Measurements from ENCODE around the gene YWHAH. TPM values are rescaled to one million over a fixed set of nuclear protein-coding genes. Genes with fewer than 3 reads are reported as not detected.

The YWHAH gene
- total and polyA plus RNA-seq, 2 of the 8 experiments (the other 6 are each of a cell fraction or from before 2014, with no cell fraction given) = 146 to 247 TPM

DNA sequence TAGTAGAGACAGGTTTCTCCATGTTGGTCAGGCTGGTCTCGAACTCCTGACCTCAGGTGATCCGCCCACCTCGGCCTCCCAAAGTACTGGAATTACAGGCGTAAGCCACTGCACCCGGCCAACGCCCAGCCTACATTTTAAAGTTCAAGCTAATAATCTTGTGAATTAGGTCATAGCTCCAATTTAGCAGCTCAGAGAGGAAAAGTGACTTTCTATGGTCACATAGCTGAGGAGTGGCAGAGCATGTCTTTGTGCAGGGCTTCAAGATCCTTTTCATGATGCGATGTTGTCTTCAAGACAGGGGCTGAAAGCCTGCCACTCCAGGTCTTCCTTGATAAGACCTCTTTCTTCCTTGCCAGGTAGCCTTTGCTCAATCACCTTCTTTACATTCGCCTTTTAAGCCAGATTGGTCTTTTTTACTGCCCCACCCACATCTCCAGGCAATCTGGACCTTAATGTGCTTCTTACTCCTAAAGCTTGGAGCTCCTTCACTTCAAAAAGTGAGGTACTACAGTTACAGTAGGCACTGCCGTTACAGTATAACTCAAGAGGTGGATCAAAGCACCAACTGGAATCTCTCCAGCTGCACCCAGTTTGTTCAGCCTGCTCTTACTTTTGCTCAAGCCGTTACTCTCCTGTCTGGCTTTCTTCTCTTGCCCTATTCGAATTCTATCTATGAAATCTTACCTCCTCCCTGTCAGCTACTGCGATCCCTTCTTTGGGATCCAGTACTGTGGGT, 18.2 kb downstream of the YWHAH start (continued):
- TF ChIP-seq FOSL1 (IDR thresholded peaks at IDR 0.05; ENCODE audit: insufficient read depth, low read depth, low read length) (no peak), TAF1 (IDR thresholded peaks at IDR 0.05; ENCODE audit: low read depth, low read length) (no peak), SRF (IDR thresholded peaks at IDR 0.05; ENCODE audit: low read depth, low read length) (no peak), RFX5 (IDR thresholded peaks at IDR 0.05; ENCODE audit: borderline replicate concordance, low read depth, low read length) (no peak), RBBP5 (IDR thresholded peaks at IDR 0.05; ENCODE audit: borderline replicate concordance, low read depth, low read length) (no peak)
- TF ChIP-seq, protein P1, sequence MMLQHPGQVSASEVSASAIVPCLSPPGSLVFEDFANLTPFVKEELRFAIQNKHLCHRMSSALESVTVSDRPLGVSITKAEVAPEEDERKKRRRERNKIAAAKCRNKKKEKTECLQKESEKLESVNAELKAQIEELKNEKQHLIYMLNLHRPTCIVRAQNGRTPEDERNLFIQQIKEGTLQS (IDR thresholded peaks at IDR 0.05; ENCODE audit: insufficient read depth, low read depth, low read length) = no peak

Data from H1 (cell line).